ENCODE data around the gene SENP2. TPM values are rescaled to one million over a fixed set of nuclear protein-coding genes. Genes with fewer than 3 reads are reported as not detected.

SENP2 gene
- total and polyA plus RNA-seq, 9 of the 15 experiments (the other 6 are each of a cell fraction or from before 2014, with no cell fraction given) = 11.8 to 67.1 (median 41.1) TPM

DNA sequence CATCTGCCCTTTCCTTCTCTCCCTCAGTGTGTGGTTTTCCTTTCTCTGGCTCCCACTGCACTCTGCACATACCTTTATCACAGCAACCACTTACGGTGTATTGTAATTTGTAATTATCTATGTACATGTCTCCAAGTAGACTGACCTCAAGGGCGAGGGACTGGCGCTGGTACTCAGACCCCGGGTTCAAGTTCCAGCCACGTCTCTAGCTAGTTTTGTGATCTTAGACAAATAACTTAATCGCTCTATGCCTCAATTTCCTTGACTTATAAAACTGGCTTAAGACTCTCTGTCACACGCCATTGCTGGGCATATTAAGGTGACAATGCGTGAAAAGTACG, 607 bp upstream of the SENP2 start (continued):
- TF ChIP-seq TOE1 (IDR thresholded peaks at IDR 0.05; ENCODE audit: borderline replicate concordance) (no peak), TOE1 (CRISPR knock-in tag; IDR thresholded peaks at IDR 0.05; ENCODE audit: borderline replicate concordance, low read depth) (peak; percentile 89; the same call in 1 of the 2 replicates), NFE2L1 (tag; IDR thresholded peaks at IDR 0.05; ENCODE audit: borderline replicate concordance, low read depth) (no peak), SMAD1 (IDR thresholded peaks at IDR 0.05; ENCODE audit: low read depth, low read length, partially characterized antibody) (no peak), STAT5A (IDR thresholded peaks at IDR 0.05; ENCODE audit: borderline replicate concordance, low read length) (no peak), ZNF12 (CRISPR knock-in tag; IDR thresholded peaks at IDR 0.05) (no peak), ZNF584 (CRISPR knock-in tag; IDR thresholded peaks at IDR 0.05; ENCODE audit: low read depth) (no peak), MTA2 (IDR thresholded peaks at IDR 0.05; ENCODE audit: low read depth) (no peak), SNRNP70 (optimal IDR thresholded peaks at IDR 0.05; ENCODE audit: low read depth, low read length) (no peak), ASH1L (IDR thresholded peaks at IDR 0.05; ENCODE audit: borderline replicate concordance, low read depth, partially characterized antibody) (no peak)
- TF ChIP-seq, protein P1, sequence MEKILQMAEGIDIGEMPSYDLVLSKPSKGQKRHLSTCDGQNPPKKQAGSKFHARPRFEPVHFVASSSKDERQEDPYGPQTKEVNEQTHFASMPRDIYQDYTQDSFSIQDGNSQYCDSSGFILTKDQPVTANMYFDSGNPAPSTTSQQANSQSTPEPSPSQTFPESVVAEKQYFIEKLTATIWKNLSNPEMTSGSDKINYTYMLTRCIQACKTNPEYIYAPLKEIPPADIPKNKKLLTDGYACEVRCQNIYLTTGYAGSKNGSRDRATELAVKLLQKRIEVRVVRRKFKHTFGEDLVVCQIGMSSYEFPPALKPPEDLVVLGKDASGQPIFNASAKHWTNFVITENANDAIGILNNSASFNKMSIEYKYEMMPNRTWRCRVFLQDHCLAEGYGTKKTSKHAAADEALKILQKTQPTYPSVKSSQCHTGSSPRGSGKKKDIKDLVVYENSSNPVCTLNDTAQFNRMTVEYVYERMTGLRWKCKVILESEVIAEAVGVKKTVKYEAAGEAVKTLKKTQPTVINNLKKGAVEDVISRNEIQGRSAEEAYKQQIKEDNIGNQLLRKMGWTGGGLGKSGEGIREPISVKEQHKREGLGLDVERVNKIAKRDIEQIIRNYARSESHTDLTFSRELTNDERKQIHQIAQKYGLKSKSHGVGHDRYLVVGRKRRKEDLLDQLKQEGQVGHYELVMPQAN (IDR thresholded peaks at IDR 0.05; ENCODE audit: borderline replicate concordance) = peak; percentile 80; the same call in 1 of the 2 replicates
- TF ChIP-seq, protein P2, sequence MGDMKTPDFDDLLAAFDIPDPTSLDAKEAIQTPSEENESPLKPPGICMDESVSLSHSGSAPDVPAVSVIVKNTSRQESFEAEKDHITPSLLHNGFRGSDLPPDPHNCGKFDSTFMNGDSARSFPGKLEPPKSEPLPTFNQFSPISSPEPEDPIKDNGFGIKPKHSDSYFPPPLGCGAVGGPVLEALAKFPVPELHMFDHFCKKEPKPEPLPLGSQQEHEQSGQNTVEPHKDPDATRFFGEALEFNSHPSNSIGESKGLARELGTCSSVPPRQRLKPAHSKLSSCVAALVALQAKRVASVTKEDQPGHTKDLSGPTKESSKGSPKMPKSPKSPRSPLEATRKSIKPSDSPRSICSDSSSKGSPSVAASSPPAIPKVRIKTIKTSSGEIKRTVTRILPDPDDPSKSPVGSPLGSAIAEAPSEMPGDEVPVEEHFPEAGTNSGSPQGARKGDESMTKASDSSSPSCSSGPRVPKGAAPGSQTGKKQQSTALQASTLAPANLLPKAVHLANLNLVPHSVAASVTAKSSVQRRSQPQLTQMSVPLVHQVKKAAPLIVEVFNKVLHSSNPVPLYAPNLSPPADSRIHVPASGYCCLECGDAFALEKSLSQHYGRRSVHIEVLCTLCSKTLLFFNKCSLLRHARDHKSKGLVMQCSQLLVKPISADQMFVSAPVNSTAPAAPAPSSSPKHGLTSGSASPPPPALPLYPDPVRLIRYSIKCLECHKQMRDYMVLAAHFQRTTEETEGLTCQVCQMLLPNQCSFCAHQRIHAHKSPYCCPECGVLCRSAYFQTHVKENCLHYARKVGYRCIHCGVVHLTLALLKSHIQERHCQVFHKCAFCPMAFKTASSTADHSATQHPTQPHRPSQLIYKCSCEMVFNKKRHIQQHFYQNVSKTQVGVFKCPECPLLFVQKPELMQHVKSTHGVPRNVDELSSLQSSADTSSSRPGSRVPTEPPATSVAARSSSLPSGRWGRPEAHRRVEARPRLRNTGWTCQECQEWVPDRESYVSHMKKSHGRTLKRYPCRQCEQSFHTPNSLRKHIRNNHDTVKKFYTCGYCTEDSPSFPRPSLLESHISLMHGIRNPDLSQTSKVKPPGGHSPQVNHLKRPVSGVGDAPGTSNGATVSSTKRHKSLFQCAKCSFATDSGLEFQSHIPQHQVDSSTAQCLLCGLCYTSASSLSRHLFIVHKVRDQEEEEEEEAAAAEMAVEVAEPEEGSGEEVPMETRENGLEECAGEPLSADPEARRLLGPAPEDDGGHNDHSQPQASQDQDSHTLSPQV (IDR thresholded peaks at IDR 0.05) = peak; percentile 9; the same call in 1 of the 2 replicates
- TF ChIP-seq, protein P3, sequence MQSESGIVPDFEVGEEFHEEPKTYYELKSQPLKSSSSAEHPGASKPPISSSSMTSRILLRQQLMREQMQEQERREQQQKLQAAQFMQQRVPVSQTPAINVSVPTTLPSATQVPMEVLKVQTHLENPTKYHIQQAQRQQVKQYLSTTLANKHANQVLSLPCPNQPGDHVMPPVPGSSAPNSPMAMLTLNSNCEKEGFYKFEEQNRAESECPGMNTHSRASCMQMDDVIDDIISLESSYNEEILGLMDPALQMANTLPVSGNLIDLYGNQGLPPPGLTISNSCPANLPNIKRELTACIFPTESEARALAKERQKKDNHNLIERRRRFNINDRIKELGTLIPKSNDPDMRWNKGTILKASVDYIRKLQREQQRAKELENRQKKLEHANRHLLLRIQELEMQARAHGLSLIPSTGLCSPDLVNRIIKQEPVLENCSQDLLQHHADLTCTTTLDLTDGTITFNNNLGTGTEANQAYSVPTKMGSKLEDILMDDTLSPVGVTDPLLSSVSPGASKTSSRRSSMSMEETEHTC (IDR thresholded peaks at IDR 0.05) = no peak
- TF ChIP-seq, protein P4, sequence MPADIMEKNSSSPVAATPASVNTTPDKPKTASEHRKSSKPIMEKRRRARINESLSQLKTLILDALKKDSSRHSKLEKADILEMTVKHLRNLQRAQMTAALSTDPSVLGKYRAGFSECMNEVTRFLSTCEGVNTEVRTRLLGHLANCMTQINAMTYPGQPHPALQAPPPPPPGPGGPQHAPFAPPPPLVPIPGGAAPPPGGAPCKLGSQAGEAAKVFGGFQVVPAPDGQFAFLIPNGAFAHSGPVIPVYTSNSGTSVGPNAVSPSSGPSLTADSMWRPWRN (IDR thresholded peaks at IDR 0.05; ENCODE audit: low read depth) = no peak
